ENCODE results near the gene ATP6AP2.

Gene ATP6AP2

GRCh38 chrX:40646489-40647306 is 65.9 kb downstream of the ATP6AP2 start:
- peak; percentile 42 for DNase-seq

- peak; percentile 93 for DNase-seq
These were observed 66.8 kb downstream of the ATP6AP2 start, which contains the start of gene CXorf38 for GRCh38 chrX:40647307-40648197. CXorf38 (minus strand) TSS chrX:40647561; CDS start chrX:40647520, 41 bp downstream.

- DNase-seq: peak; percentile 74
These were observed 71.0 kb downstream of the ATP6AP2 start for GRCh38 chrX:40651620-40652223.

GRCh38 chrX:40652664-40653063 is 71.9 kb downstream of the ATP6AP2 start:
- no peak for DNase-seq

GRCh38 chrX:40653535-40653934 is 72.8 kb downstream of the ATP6AP2 start:
- DNase-seq: no peak
